Neutrophil (primary cell): ENCODE results near the gene COL6A1.
"Not testable (repeated sequence)": the region's sequence is repeated elsewhere in the genome, so short reads cannot be mapped to it uniquely, and the experiment has no call there.

ENCODE experiments used
- H3K27ac ChIP-seq: fragments of 200-600 bp; sonication (generic); 2 replicates; pipeline ENCODE4 v1.5.1; 2016; ENCODE audit warnings: mild to moderate bottlenecking, moderate library complexity
- H3K27me3 ChIP-seq: fragments of 200-600 bp; sonication (generic); 2 replicates; pipeline ENCODE4 v1.6.0; 2016; ENCODE audit warnings: mild to moderate bottlenecking
- H3K36me3 ChIP-seq: fragments of 200-600 bp; sonication (generic); 2 replicates; pipeline ENCODE4 v1.5.1; 2017
- H3K4me1 ChIP-seq, 2 experiments: fragments of 200-600 bp in 1 of 2; sonication (generic) in 1 of 2; 1 replicate in 1 of 2; 2 replicates in 1 of 2; pipeline versions ENCODE4 v1.5.1 to v1.6.1; 2013 to 2016; ENCODE audit warnings: low read depth in 1 of 2, low read length in 1 of 2, mild to moderate bottlenecking in 1 of 2, moderate library complexity in 1 of 2; ENCODE audit not compliant: control insufficient read depth in 1 of 2, insufficient read depth in 1 of 2
- H3K4me3 ChIP-seq, 2 experiments: fragments of 200-600 bp in 1 of 2; sonication (generic) in 1 of 2; 1 replicate in 1 of 2; 2 replicates in 1 of 2; pipeline ENCODE4 v1.5.1; 2013 to 2016; ENCODE audit warnings: low read depth in 1 of 2, low read length in 1 of 2, mild to moderate bottlenecking in 1 of 2, moderate library complexity in 1 of 2
- H3K9me3 ChIP-seq: fragments of 200-600 bp; sonication (generic); 2 replicates; pipeline ENCODE4 v1.5.1; 2016
- CTCF ChIP-seq: fragments of 200-600 bp; sonication (generic); IDR thresholded peaks from 2 replicates; pipeline ENCODE4 v1.5.1; 2016; ENCODE audit warnings: antibody characterized with exemption

COL6A1 gene

GRCh38 chr21:46005481-46005881 is 23.9 kb downstream of the COL6A1 start:
- Histone ChIP-seq H3K4me1 (no peaks in the 10 kb centered on the region), H3K9me3 (no peaks in the 10 kb centered on the region), H3K4me3 (no peak overlapping the region), H3K27me3 (no peaks in the 10 kb centered on the region), H3K27ac (no peak overlapping the region), H3K36me3 (no peaks in the 10 kb centered on the region)
- TF ChIP-seq CTCF = no peak

GRCh38 chr21:46005894-46006546 is 24.4 kb downstream of the COL6A1 start:
- H3K4me1 ChIP-seq, H3K9me3 ChIP-seq, H3K4me3 ChIP-seq, H3K36me3 ChIP-seq, H3K27ac ChIP-seq, H3K27me3 ChIP-seq: not testable (repeated sequence)

GRCh38 chr21:46006547-46007491 is 25.2 kb downstream of the COL6A1 start:
- H3K36me3 ChIP-seq = no peaks in the 10 kb centered on the region

GRCh38 chr21:46007492-46007868 is 25.9 kb downstream of the COL6A1 start:
- no peak overlapping the region for H3K27ac ChIP-seq
- H3K36me3 ChIP-seq = no peaks in the 10 kb centered on the region
- no peaks in the 10 kb centered on the region for H3K9me3 ChIP-seq
- peaks cover 5% of the 10 kb centered on the region for H3K27me3 ChIP-seq
- no peaks in the 10 kb centered on the region for H3K4me1 ChIP-seq
- TF ChIP-seq CTCF = no peak
- H3K4me3 ChIP-seq = no peak overlapping the region

More at GRCh38 chr21:46006547-46007491, 25.2 kb downstream of the COL6A1 start:
- no peaks in the 10 kb centered on the region for H3K4me1 ChIP-seq
- no peak overlapping the region for H3K27ac ChIP-seq
- H3K27me3 ChIP-seq = no peaks in the 10 kb centered on the region
- no peak overlapping the region for H3K4me3 ChIP-seq
- H3K9me3 ChIP-seq = no peaks in the 10 kb centered on the region
- no peak for TF ChIP-seq CTCF

GRCh38 chr21:46008893-46009621 is 27.5 kb downstream of the COL6A1 start:
- Histone ChIP-seq H3K4me3 (no peak overlapping the region), H3K27ac (no peak overlapping the region), H3K4me1 (no peaks in the 10 kb centered on the region), H3K9me3 (no peaks in the 10 kb centered on the region), H3K36me3 (no peaks in the 10 kb centered on the region), H3K27me3 (peaks cover 18% of the 10 kb centered on the region)
- TF ChIP-seq CTCF = no peak
